KOPT-K1 (cell line): ENCODE measurements around the gene HES6.
"Not testable (repeated sequence)": the region's sequence is repeated elsewhere in the genome, so short reads cannot be mapped to it uniquely, and the experiment has no call there.

Source experiments
- H3K27ac ChIP-seq: fragments of 200-600 bp; sonication (generic); 2 replicates; pipeline ENCODE4 v1.5.1; 2016; ENCODE audit warnings: antibody characterized with exemption, mild to moderate bottlenecking, low read depth, low read length; ENCODE audit not compliant: poor library complexity, severe bottlenecking
- H3K36me3 ChIP-seq: fragments of 200-600 bp; sonication (generic); 2 replicates; pipeline ENCODE4 v1.5.1; 2017; ENCODE audit warnings: antibody characterized with exemption, mild to moderate bottlenecking, low read length, moderate library complexity; ENCODE audit not compliant: insufficient read depth
- H3K9me3 ChIP-seq: fragments of 200-600 bp; sonication (generic); 2 replicates; pipeline ENCODE4 v1.5.1; 2017; ENCODE audit warnings: antibody characterized with exemption, low read length, mild to moderate bottlenecking; ENCODE audit not compliant: insufficient read depth, poor library complexity, severe bottlenecking

HES6 gene

GRCh38 chr2:238280083-238280825, 40.4 kb upstream of the HES6 start:
- no peaks in the 10 kb centered on the region for H3K9me3 ChIP-seq
- no peak overlapping the region for H3K27ac ChIP-seq
- H3K36me3 ChIP-seq = peaks cover 18% of the 10 kb centered on the region

- H3K9me3 ChIP-seq = no peaks in the 10 kb centered on the region
- H3K36me3 ChIP-seq = peaks cover 27% of the 10 kb centered on the region
- no peak overlapping the region for H3K27ac ChIP-seq
Observed at GRCh38 chr2:238279324-238279682, 39.5 kb upstream of the HES6 start.

- H3K27ac ChIP-seq = no peak overlapping the region
- H3K36me3 ChIP-seq = peaks cover 32% of the 10 kb centered on the region
- H3K9me3 ChIP-seq = no peaks in the 10 kb centered on the region
Observed at GRCh38 chr2:238278626-238279323, 38.9 kb upstream of the HES6 start.

- H3K36me3 ChIP-seq = peaks cover 37% of the 10 kb centered on the region
- H3K27ac ChIP-seq = no peak overlapping the region
- H3K9me3 ChIP-seq = no peaks in the 10 kb centered on the region
Observed at GRCh38 chr2:238277695-238278094, 37.9 kb upstream of the HES6 start.

GRCh38 chr2:238274152-238274865, 34.5 kb upstream of the HES6 start:
- H3K27ac ChIP-seq = no peak overlapping the region
- H3K9me3 ChIP-seq = no peaks in the 10 kb centered on the region
- peaks cover 62% of the 10 kb centered on the region for H3K36me3 ChIP-seq

GRCh38 chr2:238273433-238273832, 33.6 kb upstream of the HES6 start:
- peaks cover 66% of the 10 kb centered on the region for H3K36me3 ChIP-seq
- not testable (repeated sequence) for H3K27ac ChIP-seq, H3K9me3 ChIP-seq

- Histone ChIP-seq H3K36me3 (peaks cover 78% of the 10 kb centered on the region), H3K27ac (no peak overlapping the region), H3K9me3 (no peaks in the 10 kb centered on the region)
Observed at GRCh38 chr2:238272156-238272555, 32.3 kb upstream of the HES6 start.

GRCh38 chr2:238271686-238272085, 31.8 kb upstream of the HES6 start:
- H3K36me3 ChIP-seq = peaks cover 78% of the 10 kb centered on the region
- H3K27ac ChIP-seq, H3K9me3 ChIP-seq: not testable (repeated sequence)

GRCh38 chr2:238271061-238271554, 31.3 kb upstream of the HES6 start:
- Histone ChIP-seq H3K36me3 (peaks cover 76% of the 10 kb centered on the region), H3K9me3 (no peaks in the 10 kb centered on the region), H3K27ac (no peak overlapping the region)

GRCh38 chr2:238270606-238271005, 30.8 kb upstream of the HES6 start:
- Histone ChIP-seq H3K9me3 (no peaks in the 10 kb centered on the region), H3K27ac (no peak overlapping the region), H3K36me3 (peaks cover 73% of the 10 kb centered on the region)

- Histone ChIP-seq H3K36me3 (peaks cover 73% of the 10 kb centered on the region), H3K9me3 (no peaks in the 10 kb centered on the region), H3K27ac (no peak overlapping the region)
Observed at GRCh38 chr2:238269741-238270140, 29.9 kb upstream of the HES6 start.

GRCh38 chr2:238267884-238268680, 28.2 kb upstream of the HES6 start:
- Histone ChIP-seq H3K27ac (no peak overlapping the region), H3K36me3 (peaks cover 72% of the 10 kb centered on the region), H3K9me3 (no peaks in the 10 kb centered on the region)

- peaks cover 72% of the 10 kb centered on the region for H3K36me3 ChIP-seq
- no peaks in the 10 kb centered on the region for H3K9me3 ChIP-seq
- H3K27ac ChIP-seq = no peak overlapping the region
Observed at GRCh38 chr2:238267341-238267710, 27.5 kb upstream of the HES6 start.

- H3K9me3 ChIP-seq = no peaks in the 10 kb centered on the region
- H3K36me3 ChIP-seq = peaks cover 71% of the 10 kb centered on the region
- no peak overlapping the region for H3K27ac ChIP-seq
Observed at GRCh38 chr2:238265605-238266004, 25.8 kb upstream of the HES6 start.

- Histone ChIP-seq H3K36me3 (peaks cover 74% of the 10 kb centered on the region), H3K27ac (no peak overlapping the region)
Observed at GRCh38 chr2:238264072-238264460, 24.2 kb upstream of the HES6 start.

More at GRCh38 chr2:238264072-238264460, 24.2 kb upstream of the HES6 start:
- H3K9me3 ChIP-seq = no peaks in the 10 kb centered on the region
